Smooth muscle cell (in vitro differentiated cells): ENCODE data around the gene LYRM1. TPM values are rescaled to one million over a fixed set of nuclear protein-coding genes. Genes with fewer than 3 reads are reported as not detected.
A peak's percentile ranks its signal among the peaks of the same experiment; 100 is the strongest.

Source experiments
- DNase-seq: peaks from one replicate; lab custom pipeline; 2025; ENCODE audit not compliant: unreplicated experiment; lab: John Stamatoyannopoulos, UW
- H2AFZ ChIP-seq: fragments of 200-600 bp; sonication (generic); 2 replicates; pipeline ENCODE4 v1.6.0; 2016; ENCODE audit warnings: antibody characterized with exemption, low read depth, mild to moderate bottlenecking
- H3F3A ChIP-seq: fragments of 200-600 bp; sonication (generic); 2 replicates; pipeline ENCODE4 v1.6.0; 2017; ENCODE audit warnings: antibody characterized with exemption, low read depth
- H3K27ac ChIP-seq: fragments of 200-600 bp; sonication (generic); 2 replicates; pipeline ENCODE4 v1.5.1; 2016; ENCODE audit warnings: low read depth, mild to moderate bottlenecking
- H3K27me3 ChIP-seq: fragments of 200-600 bp; sonication (generic); 2 replicates; pipeline ENCODE4 v1.6.1; 2016; ENCODE audit warnings: low read depth, mild to moderate bottlenecking
- H3K36me3 ChIP-seq: fragments of 200-600 bp; sonication (generic); 2 replicates; pipeline ENCODE4 v1.5.1; 2016; ENCODE audit warnings: low read depth
- H3K4me1 ChIP-seq: fragments of 200-600 bp; sonication (generic); 2 replicates; pipeline ENCODE4 v1.5.1; 2016; ENCODE audit warnings: low read depth
- H3K4me2 ChIP-seq: fragments of 200-600 bp; sonication (generic); 2 replicates; pipeline ENCODE4 v1.6.0; 2016; ENCODE audit warnings: mild to moderate bottlenecking
- H3K4me3 ChIP-seq: fragments of 200-600 bp; sonication (generic); 2 replicates; pipeline ENCODE4 v1.5.1; 2016; ENCODE audit warnings: mild to moderate bottlenecking
- H3K79me2 ChIP-seq: fragments of 200-600 bp; sonication (generic); 2 replicates; pipeline ENCODE4 v1.6.0; 2016; ENCODE audit warnings: low read depth, mild to moderate bottlenecking
- H3K9ac ChIP-seq: fragments of 200-600 bp; sonication (generic); 2 replicates; pipeline ENCODE4 v1.6.0; 2016; ENCODE audit warnings: low read depth
- H3K9me3 ChIP-seq: fragments of 200-600 bp; sonication (generic); replicated peaks from 2 replicates; pipeline ENCODE4 v1.5.1; 2016; ENCODE audit warnings: low read depth
- H4K20me1 ChIP-seq: fragments of 200-600 bp; sonication (generic); 2 replicates; pipeline ENCODE4 v1.6.0; 2016; ENCODE audit warnings: low read depth
- CTCF ChIP-seq: fragments of 200-600 bp; sonication (generic); IDR thresholded peaks from 2 replicates; pipeline ENCODE4 v1.5.1; 2017; ENCODE audit warnings: borderline replicate concordance, mild to moderate bottlenecking, antibody characterized with exemption; ENCODE audit not compliant: insufficient read depth, poor library complexity, severe bottlenecking
- WGBS: methylation state at CpG from one replicate; pipeline ENCODE4 v1.1.7; 2016; ENCODE audit warnings: low lambda C conversion rate; 5-methylcytosine and 5-hydroxymethylcytosine counted together
- polyA plus RNA-seq: library from polyadenylated mRNA; unstranded; fragments of >200 nt; fragmentation: Nextera tagmentation; extraction: Ambion mirVana; gene quantifications from 2 replicates; pipeline ENCODE4 v1.2.1, GENCODE V29; 2016
- total RNA-seq: library from RNA; depleted of rRNA; stranded (reverse); fragments of >200 nt; gene quantifications from 2 replicates; pipeline ENCODE4 v1.2.3, GENCODE V29; 2014

The LYRM1 gene
- total and polyA plus RNA-seq, 2 experiments from 2014 or later, result 10.2 to 15.3 TPM

DNA sequence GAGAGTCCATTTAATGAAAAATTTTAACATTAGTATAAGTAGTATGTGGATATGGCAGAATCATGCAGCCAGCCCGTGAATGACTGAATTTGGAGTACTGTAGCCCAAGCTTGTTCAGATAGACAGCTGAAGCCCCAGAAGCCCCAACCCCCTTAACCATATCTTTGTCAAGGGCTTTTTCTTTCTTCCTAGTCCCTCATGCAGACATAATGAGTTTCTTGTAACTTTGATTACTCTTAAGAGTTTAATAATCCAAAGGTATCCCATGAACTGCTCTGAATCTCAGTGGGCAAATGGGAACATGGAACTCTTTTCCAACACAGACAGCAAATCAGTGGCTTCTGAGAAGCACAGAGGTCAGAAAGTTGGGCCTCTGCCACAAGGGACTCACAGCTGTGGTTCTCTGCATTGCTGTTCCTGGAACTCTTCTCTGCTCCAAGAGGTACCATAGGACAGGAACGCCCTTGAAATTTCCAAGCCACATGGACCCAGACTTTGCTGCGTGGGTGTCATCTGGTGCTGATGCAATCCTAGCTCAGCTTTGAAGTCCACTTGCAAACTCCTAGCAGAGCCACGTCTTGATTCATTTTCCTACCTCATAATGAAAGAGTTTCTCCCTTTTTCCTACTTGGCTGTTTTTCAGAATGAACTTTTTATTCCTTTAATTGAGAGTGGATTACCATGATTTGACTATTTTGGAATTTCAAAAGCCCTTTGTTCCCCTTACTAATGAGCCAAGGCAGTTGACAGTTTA is 18.1 kb downstream of the LYRM1 start:
- no peak for DNase-seq
- peak overlapping the region; percentile 31 for H2AFZ ChIP-seq
- no peak overlapping the region for H3K9ac ChIP-seq

DNA sequence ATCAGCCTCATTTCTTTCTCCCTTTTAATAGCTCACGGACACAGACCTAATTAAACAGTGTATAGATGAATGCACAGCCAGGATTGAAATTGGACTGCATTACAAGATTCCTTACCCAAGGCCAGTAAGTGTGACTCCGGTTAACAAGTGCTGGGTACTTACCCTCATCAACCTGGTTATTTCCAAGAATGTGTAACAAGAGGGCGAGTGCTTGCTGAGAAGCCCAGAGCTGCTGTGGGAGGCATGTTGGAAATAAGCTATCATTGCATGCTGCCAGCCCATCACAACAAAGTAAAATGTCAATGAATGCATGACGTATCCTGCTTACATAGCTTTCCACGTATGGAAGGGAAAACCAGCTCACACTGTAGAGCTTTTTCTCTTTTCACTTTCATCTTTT is 19.5 kb downstream of the LYRM1 start:
- Histone ChIP-seq H4K20me1 (no peaks in the 10 kb centered on the region), H3K27ac (no peak overlapping the region), H3K79me2 (no peaks in the 10 kb centered on the region), H2AFZ (no peak overlapping the region), H3K9me3 (no peaks in the 10 kb centered on the region), H3K4me2 (no peak overlapping the region), H3K27me3 (no peaks in the 10 kb centered on the region), H3F3A (no peaks in the 10 kb centered on the region), H3K36me3 (no peaks in the 10 kb centered on the region), H3K4me1 (peaks cover 10% of the 10 kb centered on the region), H3K4me3 (no peak overlapping the region), H3K9ac (no peak overlapping the region)
- 91% methylated on average over 5 of the region's 5 CpGs for WGBS
- TF ChIP-seq CTCF, result no peak
- DNase-seq, result no peak

More for the DNA sequence above, 18.1 kb downstream of the LYRM1 start:
- Histone ChIP-seq H3K4me1 (peaks cover 13% of the 10 kb centered on the region), H3K36me3 (no peaks in the 10 kb centered on the region), H3K4me2 (peak overlapping the region; percentile 65), H3F3A (no peaks in the 10 kb centered on the region), H3K27me3 (no peaks in the 10 kb centered on the region), H3K4me3 (no peak overlapping the region), H3K9me3 (no peaks in the 10 kb centered on the region), H3K27ac (peak overlapping the region; percentile 69), H3K79me2 (no peaks in the 10 kb centered on the region), H4K20me1 (no peaks in the 10 kb centered on the region)
- no peak for TF ChIP-seq CTCF
- 54% methylated on average over 4 of the region's 4 CpGs for WGBS

DNA sequence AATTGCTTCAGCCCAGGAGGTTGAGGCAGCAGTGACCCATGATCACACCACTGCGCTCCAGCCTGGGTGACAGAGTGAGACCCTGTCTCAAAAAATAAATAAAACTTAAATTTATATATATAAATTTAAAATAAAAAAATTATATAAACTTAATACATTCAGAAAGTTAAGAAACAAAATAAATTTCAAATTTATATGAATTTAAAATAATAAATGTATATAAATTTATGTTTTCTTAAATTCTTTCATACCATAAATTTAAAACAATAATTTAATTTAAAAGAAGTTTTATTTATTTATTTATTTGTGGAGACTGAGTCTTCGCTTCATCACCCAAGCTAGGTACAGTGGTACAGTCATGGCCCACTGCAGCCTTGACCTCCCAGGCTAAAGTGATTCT is 20.2 kb downstream of the LYRM1 start:
- Histone ChIP-seq H3K4me2 (no peak overlapping the region), H3K9ac (no peak overlapping the region), H2AFZ (no peak overlapping the region), H3K79me2 (no peaks in the 10 kb centered on the region), H3K27ac (no peak overlapping the region), H3K9me3 (no peaks in the 10 kb centered on the region), H4K20me1 (no peaks in the 10 kb centered on the region), H3K4me1 (peaks cover 10% of the 10 kb centered on the region), H3K4me3 (no peak overlapping the region), H3K27me3 (no peaks in the 10 kb centered on the region), H3F3A (no peaks in the 10 kb centered on the region), H3K36me3 (no peaks in the 10 kb centered on the region)
- no peak for TF ChIP-seq CTCF
- no peak for DNase-seq
- 100% methylated on average over 2 of the region's 2 CpGs for WGBS

GRCh38 chr16:20923876-20924275 is 23.3 kb downstream of the LYRM1 start:
- 97% methylated on average over 3 of the region's 3 CpGs for WGBS

More at GRCh38 chr16:20923876-20924275, 23.3 kb downstream of the LYRM1 start:
- no peaks in the 10 kb centered on the region for H3K9me3 ChIP-seq
- H3K4me2 ChIP-seq, result no peak overlapping the region
- H3K4me1 ChIP-seq, result peaks cover 4% of the 10 kb centered on the region
- no peaks in the 10 kb centered on the region for H3K36me3 ChIP-seq
- H3K4me3 ChIP-seq, result no peak overlapping the region
- H3K9ac ChIP-seq, result no peak overlapping the region
- H2AFZ ChIP-seq, result no peak overlapping the region
- no peaks in the 10 kb centered on the region for H4K20me1 ChIP-seq
- DNase-seq, result no peak
- H3K27ac ChIP-seq, result no peak overlapping the region
- no peak for TF ChIP-seq CTCF
- no peaks in the 10 kb centered on the region for H3K27me3 ChIP-seq
- no peaks in the 10 kb centered on the region for H3F3A ChIP-seq
- no peaks in the 10 kb centered on the region for H3K79me2 ChIP-seq
